Trophoblast cell (in vitro differentiated cells and primary cell): ENCODE results near the gene TNS3.

Experiments
- DNase-seq, 2 donors: peaks; one replicate each; pipeline ENCODE4 v3.0.0-alpha.2; 2016
- H2AFZ ChIP-seq: 2 replicates; pipeline ENCODE4 v1.6.1; 2013; ENCODE audit warnings: low read length, moderate library complexity, mild to moderate bottlenecking; ENCODE audit not compliant: insufficient read depth, poor library complexity
- H2AK5ac ChIP-seq: 2 replicates; pipeline ENCODE4 v1.6.1; 2013; ENCODE audit warnings: mild to moderate bottlenecking, low read length
- H2BK120ac ChIP-seq: 2 replicates; pipeline ENCODE4 v1.6.1; 2013; ENCODE audit warnings: low read length, mild to moderate bottlenecking, moderate library complexity; ENCODE audit not compliant: insufficient read depth, poor library complexity
- H2BK12ac ChIP-seq: 2 replicates; pipeline ENCODE4 v1.6.1; 2013; ENCODE audit warnings: mild to moderate bottlenecking, low read length, moderate library complexity
- H2BK5ac ChIP-seq: 2 replicates; pipeline ENCODE4 v1.6.1; 2013; ENCODE audit warnings: low read length, low read depth, moderate library complexity, mild to moderate bottlenecking; ENCODE audit not compliant: poor library complexity
- H3K14ac ChIP-seq: 2 replicates; pipeline ENCODE4 v1.6.1; 2013; ENCODE audit warnings: mild to moderate bottlenecking, low read length
- H3K18ac ChIP-seq: 2 replicates; pipeline ENCODE4 v1.6.1; 2013; ENCODE audit warnings: mild to moderate bottlenecking, low read length
- H3K23ac ChIP-seq: 2 replicates; pipeline ENCODE4 v1.6.1; 2013; ENCODE audit warnings: low read length
- H3K27ac ChIP-seq: 2 replicates; pipeline ENCODE4 v1.5.1; 2013; ENCODE audit warnings: low read depth, mild to moderate bottlenecking, inconsistent platforms, low read length, moderate library complexity
- H3K27me3 ChIP-seq: 2 replicates; pipeline ENCODE4 v1.6.1; 2013; ENCODE audit warnings: inconsistent platforms, mild to moderate bottlenecking, low read length, moderate library complexity; ENCODE audit not compliant: insufficient read depth
- H3K36me3 ChIP-seq, 2 experiments: 1 replicate in 1 of 2; 2 replicates in 1 of 2; pipeline ENCODE4 v1.6.1; 2013; ENCODE audit warnings: low read length in 2 of 2, mild to moderate bottlenecking in 2 of 2, moderate library complexity in 1 of 2; ENCODE audit not compliant: insufficient read depth in 2 of 2, control insufficient read depth in 1 of 2
- H3K4ac ChIP-seq: 2 replicates; pipeline ENCODE4 v1.6.1; 2013; ENCODE audit warnings: low read depth, mild to moderate bottlenecking, low read length, moderate library complexity
- H3K4me1 ChIP-seq, 2 experiments: 1 replicate in 1 of 2; 2 replicates in 1 of 2; pipeline ENCODE4 v1.6.1; 2013; ENCODE audit warnings: low read length in 2 of 2, mild to moderate bottlenecking in 2 of 2, moderate library complexity in 1 of 2; ENCODE audit not compliant: insufficient read depth in 2 of 2, control insufficient read depth in 1 of 2
- H3K4me2 ChIP-seq: 2 replicates; pipeline ENCODE4 v1.6.1; 2013; ENCODE audit warnings: inconsistent platforms, mild to moderate bottlenecking, low read length, moderate library complexity
- H3K4me3 ChIP-seq: 2 replicates; pipeline ENCODE4 v1.5.1; 2013; ENCODE audit warnings: mild to moderate bottlenecking, low read depth, low read length, inconsistent platforms
- H3K79me1 ChIP-seq: one replicate; pipeline ENCODE4 v1.6.1; 2013; ENCODE audit warnings: low read length
- H3K79me2 ChIP-seq: 2 replicates; pipeline ENCODE4 v1.6.1; 2013; ENCODE audit warnings: low read length, mild to moderate bottlenecking; ENCODE audit not compliant: control insufficient read depth, insufficient read depth, poor library complexity
- H3K9ac ChIP-seq: 2 replicates; pipeline ENCODE4 v1.6.1; 2013; ENCODE audit warnings: mild to moderate bottlenecking, low read length
- H3K9me3 ChIP-seq: 2 replicates; pipeline ENCODE4 v1.6.1; 2013; ENCODE audit warnings: low read depth, mild to moderate bottlenecking, control low read depth, inconsistent platforms, low read length; ENCODE audit not compliant: insufficient read depth
- H4K12ac ChIP-seq: 2 replicates; pipeline ENCODE4 v1.6.1; 2013; ENCODE audit warnings: low read depth, mild to moderate bottlenecking, low read length, moderate library complexity
- H4K8ac ChIP-seq: 2 replicates; pipeline ENCODE4 v1.6.1; 2013; ENCODE audit warnings: low read depth, mild to moderate bottlenecking, low read length, moderate library complexity
- H4K91ac ChIP-seq: one replicate; pipeline ENCODE4 v1.6.1; 2013; ENCODE audit warnings: low read depth, mild to moderate bottlenecking, low read length, moderate library complexity
- WGBS: extraction: QIAGEN DNeasy Blood & Tissue Kit; methylation state at CpG from one replicate; pipeline ENCODE4 v1.1.7; 2013; ENCODE audit warnings: missing lambda C conversion rate; ENCODE audit not compliant: insufficient read length, insufficient coverage; ENCODE audit errors: extremely low coverage; 5-methylcytosine and 5-hydroxymethylcytosine counted together

Gene TNS3

GRCh38 chr7:47510192-47510591 is 71.7 kb downstream of the TNS3 start:
- H4K8ac ChIP-seq, result peak overlapping the region; percentile 23
- no peak overlapping the region for H3K4me2 ChIP-seq
- H2BK5ac ChIP-seq, result no peak overlapping the region
- peak overlapping the region; percentile 42 for H3K4ac ChIP-seq
- H3K27me3 ChIP-seq, result no peaks in the 10 kb centered on the region
- no peak overlapping the region for H2AFZ ChIP-seq
- peak overlapping the region; percentile 71 for H4K91ac ChIP-seq
- H3K18ac ChIP-seq, result peak overlapping the region; percentile 21
- no peak overlapping the region for H3K23ac ChIP-seq
- H3K9ac ChIP-seq, result no peak overlapping the region
- peaks cover 51 to 53% of the 10 kb centered on the region in 2 experiments for H3K4me1 ChIP-seq
- H3K9me3 ChIP-seq, result peaks cover 4% of the 10 kb centered on the region
- H3K14ac ChIP-seq, result peak overlapping the region; percentile 50
- H3K79me2 ChIP-seq, result peaks cover 28% of the 10 kb centered on the region
- no peak overlapping the region for H4K12ac ChIP-seq
- no peak overlapping the region for H2AK5ac ChIP-seq
- no peak overlapping the region for H2BK120ac ChIP-seq
- H3K4me3 ChIP-seq, result no peak overlapping the region
- no peak overlapping the region for H3K27ac ChIP-seq
- peaks cover 42% of the 10 kb centered on the region in 2 experiments for H3K36me3 ChIP-seq
- peaks cover 50% of the 10 kb centered on the region for H3K79me1 ChIP-seq
- no CpG with 5 or more reads among the region's 5 CpGs for WGBS
- DNase-seq, result peak; percentile 70 to 81
- peak overlapping the region; percentile 44 for H2BK12ac ChIP-seq

DNA sequence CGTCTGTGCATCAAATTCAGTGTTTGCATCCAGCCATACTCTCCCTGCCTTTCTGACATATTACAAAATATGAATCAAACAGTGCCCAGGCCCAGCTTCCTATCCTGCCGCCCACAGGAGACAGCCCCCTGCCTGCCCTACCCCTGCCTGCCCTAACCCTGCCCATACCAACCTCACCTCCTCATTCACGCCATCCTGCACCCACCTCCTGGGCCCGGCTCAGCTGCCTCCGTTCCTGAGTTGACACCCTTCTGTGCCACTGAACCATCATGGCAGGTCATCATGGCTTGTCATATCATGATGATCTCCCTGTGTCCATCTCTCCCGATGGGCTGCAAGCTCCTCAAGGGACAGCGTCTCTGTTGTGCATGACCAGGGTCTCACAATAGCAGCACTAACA is 72.3 kb downstream of the TNS3 start:
- Histone ChIP-seq H2AK5ac (peak overlapping the region; percentile 19), H3K36me3 (peaks cover 46 to 47% of the 10 kb centered on the region in 2 experiments), H3K4me2 (no peak overlapping the region), H4K12ac (no peak overlapping the region), H2AFZ (peak overlapping the region; percentile 1), H3K27ac (peak overlapping the region; percentile 67), H3K18ac (peak overlapping the region; percentile 21), H2BK5ac (peak overlapping the region; percentile 19), H3K9me3 (peaks cover 4% of the 10 kb centered on the region), H2BK12ac (peak overlapping the region; percentile 13), H3K4me1 (peaks cover 48 to 50% of the 10 kb centered on the region in 2 experiments), H4K91ac (peak overlapping the region; percentile 71), H3K4me3 (no peak overlapping the region), H2BK120ac (peak overlapping the region; percentile 37), H3K23ac (no peak overlapping the region), H3K4ac (peak overlapping the region; percentile 25), H3K27me3 (no peaks in the 10 kb centered on the region), H3K79me1 (peaks cover 46% of the 10 kb centered on the region), H3K14ac (peak overlapping the region; percentile 50), H3K9ac (no peak overlapping the region), H4K8ac (peak overlapping the region; percentile 20), H3K79me2 (peaks cover 29% of the 10 kb centered on the region)
- WGBS, result no CpG with 5 or more reads among the region's 7 CpGs
- no peak for DNase-seq

DNA sequence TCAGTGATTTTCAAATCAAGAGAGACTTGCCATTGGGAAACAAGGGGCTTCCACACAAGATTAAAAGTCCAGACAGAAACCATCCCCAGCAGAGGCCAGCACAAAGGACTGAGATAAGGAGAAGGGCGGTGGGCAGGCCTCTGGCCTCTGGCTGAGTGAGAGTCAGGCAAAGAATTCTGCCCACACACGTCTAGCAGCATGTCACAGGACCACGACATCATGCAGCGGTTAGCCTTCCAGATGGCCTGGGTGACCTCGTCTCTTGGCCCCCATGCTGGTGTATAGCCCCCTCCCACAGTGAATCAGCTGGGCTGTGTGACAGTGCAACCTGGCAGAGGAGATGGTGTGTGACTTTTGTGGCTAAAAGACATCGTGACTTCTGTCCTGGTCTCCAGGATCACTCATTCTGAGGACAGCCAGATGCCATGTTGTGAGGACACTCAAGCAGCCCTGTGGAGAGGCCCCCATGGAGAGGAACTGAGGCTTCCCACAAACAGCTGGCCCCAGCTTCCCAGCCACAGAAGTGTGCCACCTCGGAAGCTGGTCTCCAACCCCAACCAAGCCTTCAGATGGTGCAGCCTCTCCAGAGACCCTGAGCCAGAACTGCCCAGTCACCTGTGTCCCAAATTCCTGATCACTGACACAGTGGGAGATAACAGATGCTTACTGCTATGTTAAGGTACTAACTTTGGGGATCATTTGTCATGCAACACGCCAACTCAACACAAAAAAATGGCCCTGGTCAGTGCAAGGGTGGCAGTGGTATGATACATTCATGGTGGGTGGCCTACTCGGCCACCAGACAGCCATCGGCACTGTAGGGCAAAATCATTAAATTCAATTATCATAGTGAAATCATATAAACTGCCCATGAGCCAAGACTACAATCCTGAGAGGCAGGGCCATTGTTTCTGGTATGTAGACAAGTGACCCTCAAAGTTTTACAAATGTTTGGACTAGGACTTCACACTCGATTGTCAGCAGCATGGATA is 73.2 kb downstream of the TNS3 start:
- peak; percentile 96 to 98 for DNase-seq
- Histone ChIP-seq H3K79me2 (peaks cover 29% of the 10 kb centered on the region), H2BK5ac (peak overlapping the region; percentile 88), H3K14ac (peak overlapping the region; percentile 50), H3K18ac (peak overlapping the region; percentile 31), H3K9ac (no peak overlapping the region), H4K8ac (peak overlapping the region; percentile 30), H2AK5ac (peak overlapping the region; percentile 71), H4K91ac (peak overlapping the region; percentile 84), H3K79me1 (peaks cover 38% of the 10 kb centered on the region), H2BK12ac (peak overlapping the region; percentile 46), H2AFZ (no peak overlapping the region), H3K4me2 (no peak overlapping the region), H3K4me1 (peaks cover 46 to 49% of the 10 kb centered on the region in 2 experiments), H3K27ac (peak overlapping the region; percentile 67), H3K27me3 (no peaks in the 10 kb centered on the region), H3K4me3 (no peak overlapping the region), H3K36me3 (peaks cover 55 to 56% of the 10 kb centered on the region in 2 experiments), H2BK120ac (peak overlapping the region; percentile 57), H3K23ac (no peak overlapping the region), H3K9me3 (peaks cover 4% of the 10 kb centered on the region), H4K12ac (peak overlapping the region; percentile 34), H3K4ac (peak overlapping the region; percentile 16)
- no CpG with 5 or more reads among the region's 11 CpGs for WGBS

DNA sequence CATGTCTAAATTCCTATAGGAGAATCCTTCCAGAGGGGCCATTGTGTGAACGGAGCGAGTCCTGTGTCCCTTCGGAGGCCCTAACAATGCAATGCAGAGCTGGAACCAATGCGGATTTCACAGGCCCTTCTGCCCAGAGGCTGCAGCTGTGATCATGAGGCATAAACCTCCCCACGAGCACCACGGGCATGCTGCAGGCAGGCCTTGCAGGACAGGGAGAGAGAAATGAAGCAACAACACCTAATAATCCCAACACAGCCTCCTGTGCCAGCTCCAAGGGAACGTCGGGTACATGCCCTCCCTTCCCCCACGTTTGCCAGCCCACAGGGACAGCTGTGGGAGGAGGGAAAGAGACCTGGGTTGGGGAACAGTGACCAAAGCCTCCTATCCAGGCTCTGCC is 74.4 kb downstream of the TNS3 start:
- peaks cover 57 to 63% of the 10 kb centered on the region in 2 experiments for H3K36me3 ChIP-seq
- peaks cover 48 to 52% of the 10 kb centered on the region in 2 experiments for H3K4me1 ChIP-seq
- H3K4me2 ChIP-seq, result no peak overlapping the region
- peak overlapping the region; percentile 35 for H3K14ac ChIP-seq
- H4K8ac ChIP-seq, result peak overlapping the region; percentile 20
- peak overlapping the region; percentile 3 for H3K4ac ChIP-seq
- H3K27ac ChIP-seq, result peak overlapping the region; percentile 67
- H2BK5ac ChIP-seq, result peak overlapping the region; percentile 62
- no peak overlapping the region for H3K9ac ChIP-seq
- peaks cover 35% of the 10 kb centered on the region for H3K79me1 ChIP-seq
- H3K18ac ChIP-seq, result peak overlapping the region; percentile 84
- peak overlapping the region; percentile 26 for H2AK5ac ChIP-seq
- no peak overlapping the region for H3K23ac ChIP-seq
- no peak overlapping the region for H2AFZ ChIP-seq
- DNase-seq, result no peak
- peak overlapping the region; percentile 62 for H4K91ac ChIP-seq
- peak overlapping the region; percentile 42 for H2BK12ac ChIP-seq
- H3K9me3 ChIP-seq, result peaks cover 4% of the 10 kb centered on the region
- peak overlapping the region; percentile 27 for H2BK120ac ChIP-seq
- H4K12ac ChIP-seq, result no peak overlapping the region
- no peak overlapping the region for H3K4me3 ChIP-seq
- peaks cover 29% of the 10 kb centered on the region for H3K79me2 ChIP-seq
- WGBS, result no CpG with 5 or more reads among the region's 9 CpGs
- no peaks in the 10 kb centered on the region for H3K27me3 ChIP-seq
